ENCODE results near the gene AASS. TPM values are rescaled to one million over a fixed set of nuclear protein-coding genes. Genes with fewer than 3 reads are reported as not detected.

The AASS gene
- total and polyA plus RNA-seq, 2 experiments from 2014 or later = 368 to 789 TPM

DNA sequence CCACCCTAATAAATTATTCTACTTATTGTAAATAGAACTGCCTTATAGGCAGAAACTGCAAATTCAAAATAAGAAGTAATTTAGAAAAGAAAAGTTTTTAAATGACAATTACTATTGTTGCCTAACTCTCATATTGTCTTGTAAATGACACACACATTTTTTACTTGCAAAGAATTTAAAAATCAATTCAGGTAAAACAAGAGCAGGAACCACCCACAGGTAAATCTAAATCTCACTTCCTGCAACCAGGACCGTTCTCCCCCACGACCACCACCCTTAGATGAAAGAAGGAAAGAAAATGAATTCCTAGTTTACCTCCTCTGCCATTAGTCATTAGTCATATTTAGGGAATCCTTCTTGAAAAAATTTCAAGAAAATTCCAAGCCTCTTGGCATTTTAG lies 4.8 kb upstream of the AASS start:
- Histone ChIP-seq H3K27ac (ENCODE audit: low read depth) (peak overlapping the region; percentile 95), H3K27me3 (ENCODE audit: insufficient read depth) (no peaks in the 10 kb centered on the region), H3K79me2 (replicated peaks; ENCODE audit: insufficient read depth) (peaks cover 45% of the 10 kb centered on the region), H3K4me1 (ENCODE audit: insufficient read depth) (peaks cover 60% of the 10 kb centered on the region), H3K36me3 (ENCODE audit: insufficient read depth) (no peaks in the 10 kb centered on the region), H3K4me2 (peak overlapping the region; percentile 25), H4K20me1 (replicated peaks; ENCODE audit: insufficient read depth) (no peaks in the 10 kb centered on the region), H3F3A (replicated peaks; ENCODE audit: low read depth) (0 out of 2 replicates have a peak, but pooled peaks cover 4% of the 10 kb centered on the region), H2AFZ (no peak overlapping the region), H3K9me2 (ENCODE audit: insufficient read depth) (0 out of 2 replicates have a peak, but pooled peaks cover 4% of the 10 kb centered on the region), H3K4me3 (no peak overlapping the region; the same call in 1 of the 2 replicates)
- peak; percentile 8 for ATAC-seq
- Mint-ChIP-seq H3K27ac (peak overlapping the region; percentile 93), H3K4me3 (peak overlapping the region; percentile 35; the same call in 2 of the 3 replicates), H3K27me3 (ENCODE audit: insufficient read depth, low read depth, poor library complexity) (peaks cover 4% of the 10 kb centered on the region), H3K9me3 (peaks cover 8% of the 10 kb centered on the region; the same call in 2 of the 3 replicates), H3K4me1 (peaks cover 64% of the 10 kb centered on the region), H3K36me3 (ENCODE audit: low read depth) (peaks cover 36% of the 10 kb centered on the region)
- no peak for TF ChIP-seq JUNB (IDR thresholded peaks at IDR 0.05; ENCODE audit: unreplicated experiment)
- no peak for TF ChIP-seq CREB1 (CRISPR knock-in tag; IDR thresholded peaks at IDR 0.05; ENCODE audit: low read depth)
- peak; percentile 77 for TF ChIP-seq ETS1 (IDR thresholded peaks at IDR 0.05)
- no peak for TF ChIP-seq ZNF114 (CRISPR knock-in tag; IDR thresholded peaks at IDR 0.05)
- TF ChIP-seq EZH2phosphoT487 (IDR thresholded peaks at IDR 0.05; ENCODE audit: unreplicated experiment) = no peak
- TF ChIP-seq, protein P1, sequence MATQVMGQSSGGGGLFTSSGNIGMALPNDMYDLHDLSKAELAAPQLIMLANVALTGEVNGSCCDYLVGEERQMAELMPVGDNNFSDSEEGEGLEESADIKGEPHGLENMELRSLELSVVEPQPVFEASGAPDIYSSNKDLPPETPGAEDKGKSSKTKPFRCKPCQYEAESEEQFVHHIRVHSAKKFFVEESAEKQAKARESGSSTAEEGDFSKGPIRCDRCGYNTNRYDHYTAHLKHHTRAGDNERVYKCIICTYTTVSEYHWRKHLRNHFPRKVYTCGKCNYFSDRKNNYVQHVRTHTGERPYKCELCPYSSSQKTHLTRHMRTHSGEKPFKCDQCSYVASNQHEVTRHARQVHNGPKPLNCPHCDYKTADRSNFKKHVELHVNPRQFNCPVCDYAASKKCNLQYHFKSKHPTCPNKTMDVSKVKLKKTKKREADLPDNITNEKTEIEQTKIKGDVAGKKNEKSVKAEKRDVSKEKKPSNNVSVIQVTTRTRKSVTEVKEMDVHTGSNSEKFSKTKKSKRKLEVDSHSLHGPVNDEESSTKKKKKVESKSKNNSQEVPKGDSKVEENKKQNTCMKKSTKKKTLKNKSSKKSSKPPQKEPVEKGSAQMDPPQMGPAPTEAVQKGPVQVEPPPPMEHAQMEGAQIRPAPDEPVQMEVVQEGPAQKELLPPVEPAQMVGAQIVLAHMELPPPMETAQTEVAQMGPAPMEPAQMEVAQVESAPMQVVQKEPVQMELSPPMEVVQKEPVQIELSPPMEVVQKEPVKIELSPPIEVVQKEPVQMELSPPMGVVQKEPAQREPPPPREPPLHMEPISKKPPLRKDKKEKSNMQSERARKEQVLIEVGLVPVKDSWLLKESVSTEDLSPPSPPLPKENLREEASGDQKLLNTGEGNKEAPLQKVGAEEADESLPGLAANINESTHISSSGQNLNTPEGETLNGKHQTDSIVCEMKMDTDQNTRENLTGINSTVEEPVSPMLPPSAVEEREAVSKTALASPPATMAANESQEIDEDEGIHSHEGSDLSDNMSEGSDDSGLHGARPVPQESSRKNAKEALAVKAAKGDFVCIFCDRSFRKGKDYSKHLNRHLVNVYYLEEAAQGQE (IDR thresholded peaks at IDR 0.05; ENCODE audit: unreplicated experiment) = no peak
- no peak for TF ChIP-seq STAT1 (IDR thresholded peaks at IDR 0.05; ENCODE audit: unreplicated experiment)
- TF ChIP-seq ZNF331 (CRISPR knock-in tag; IDR thresholded peaks at IDR 0.05; ENCODE audit: low read depth) = no peak
- TF ChIP-seq CTCF (conservative IDR thresholded peaks at IDR 0.05; ENCODE audit: low read depth in 2 of 2) = no peak
- TF ChIP-seq NANOG (IDR thresholded peaks at IDR 0.05; ENCODE audit: borderline replicate concordance) = peak; percentile 88
- peak; percentile 65 for DNase-seq (ENCODE audit: low spot score)

Measured in GM23338 (cell line).